ENCODE data around the gene UBALD1.
"Not testable (repeated sequence)": the region's sequence is repeated elsewhere in the genome, so short reads cannot be mapped to it uniquely, and the experiment has no call there.

Gene UBALD1

DNA sequence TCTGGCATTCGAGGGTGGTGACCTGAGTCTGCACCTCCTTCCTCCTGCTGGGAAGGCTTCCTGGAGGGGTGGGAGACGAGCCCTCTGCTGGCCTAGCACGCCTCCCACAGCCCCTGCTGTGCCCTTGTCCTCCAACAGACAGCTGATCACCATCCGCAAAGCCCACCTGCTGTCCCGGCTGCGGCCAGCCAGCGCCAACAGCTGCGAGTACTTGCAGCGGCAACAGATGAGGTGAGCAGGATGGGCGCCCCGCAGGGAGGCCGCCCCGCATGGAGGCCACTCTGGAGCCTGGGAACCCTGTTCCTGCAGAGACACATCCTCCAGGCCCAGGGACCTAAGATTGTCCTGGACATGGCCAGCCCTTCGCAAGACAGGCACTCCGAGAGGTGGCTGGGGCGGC is 21.6 kb downstream of the UBALD1 start:
- no peak for ATAC-seq

DNA sequence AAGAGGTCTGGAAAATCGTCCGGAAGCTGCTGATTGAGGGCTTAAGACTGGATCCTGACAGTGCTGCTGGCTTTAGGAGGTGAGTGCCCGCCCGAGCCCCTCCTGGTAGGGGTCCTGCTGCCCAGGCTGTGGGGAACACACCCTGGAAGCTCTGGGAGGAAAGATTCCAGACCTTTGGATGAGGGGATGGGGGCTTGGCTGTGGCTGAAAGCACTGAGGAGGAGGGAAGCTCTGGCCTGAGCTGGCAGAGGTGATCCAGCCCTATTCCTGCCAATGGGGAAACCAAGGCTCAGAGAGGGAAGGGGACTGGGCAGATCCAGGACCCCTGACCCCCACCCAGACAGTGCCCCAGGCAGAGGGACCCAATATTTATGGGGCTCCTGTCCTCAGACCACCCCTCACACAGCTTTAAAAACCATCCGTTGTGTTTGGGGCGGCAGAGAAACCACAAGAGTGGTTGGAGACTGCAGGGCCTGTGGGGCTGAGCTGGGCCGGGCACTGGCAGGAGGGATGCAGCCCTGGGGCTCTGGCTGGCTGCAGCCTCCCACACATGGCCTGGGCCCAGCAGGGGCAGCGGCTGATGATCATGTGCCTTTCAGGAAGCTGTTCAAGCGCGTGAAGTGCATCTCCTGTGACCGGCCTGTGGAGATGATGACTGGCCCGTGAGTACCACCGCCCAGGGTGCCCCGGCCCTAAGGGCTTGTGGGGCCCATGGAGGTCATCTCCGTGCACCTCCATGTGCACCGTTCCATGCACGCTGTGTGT is 22.8 kb downstream of the UBALD1 start:
- no peak for ATAC-seq

- ATAC-seq = no peak
Observed at GRCh38 chr16:4591191-4591590, 23.5 kb downstream of the UBALD1 start.

GRCh38 chr16:4588961-4589360 is 25.7 kb downstream of the UBALD1 start:
- ATAC-seq = no peak

DNA sequence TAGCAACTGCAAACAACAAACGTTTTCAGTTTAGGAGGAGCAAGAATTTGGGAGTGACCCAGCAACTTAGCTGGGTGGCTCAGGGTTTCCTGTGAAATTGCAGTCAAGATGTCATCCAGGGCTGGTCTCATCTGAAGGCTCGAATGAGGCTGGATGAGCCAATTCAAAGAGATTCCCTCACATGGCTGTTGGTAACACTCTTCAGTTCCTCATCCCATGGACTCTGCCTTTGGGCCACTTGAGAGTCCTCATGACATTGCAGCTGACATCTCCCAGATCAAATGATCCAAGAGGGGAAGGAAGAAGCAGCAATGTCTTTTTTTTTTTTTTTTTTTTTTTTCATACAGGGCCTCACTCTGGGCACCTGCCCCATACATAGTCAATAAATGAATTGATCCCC is 26.3 kb downstream of the UBALD1 start:
- ATAC-seq = no peak

DNA sequence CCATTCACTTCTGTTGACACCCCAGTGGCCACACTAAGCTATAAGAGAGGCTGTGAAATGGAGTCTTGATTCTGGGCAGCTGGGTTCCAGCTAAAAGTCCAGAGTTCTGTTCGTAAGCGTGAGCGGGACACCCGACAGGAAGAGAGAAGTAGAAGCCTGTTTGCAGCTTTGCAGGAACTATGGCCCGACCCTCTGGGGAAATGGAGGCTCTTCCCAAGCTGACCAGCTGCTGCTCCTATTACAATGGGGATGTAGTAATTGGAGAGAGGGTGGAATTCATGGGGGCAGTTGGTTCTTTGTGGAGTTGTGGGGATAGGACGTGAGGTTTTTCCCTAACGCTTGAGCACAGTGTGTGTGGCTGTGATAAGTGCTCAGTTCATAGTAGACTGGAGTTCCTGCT is 28.4 kb downstream of the UBALD1 start:
- no peak for ATAC-seq

GRCh38 chr16:4583906-4584305 is 30.8 kb downstream of the UBALD1 start:
- no peak for ATAC-seq

DNA sequence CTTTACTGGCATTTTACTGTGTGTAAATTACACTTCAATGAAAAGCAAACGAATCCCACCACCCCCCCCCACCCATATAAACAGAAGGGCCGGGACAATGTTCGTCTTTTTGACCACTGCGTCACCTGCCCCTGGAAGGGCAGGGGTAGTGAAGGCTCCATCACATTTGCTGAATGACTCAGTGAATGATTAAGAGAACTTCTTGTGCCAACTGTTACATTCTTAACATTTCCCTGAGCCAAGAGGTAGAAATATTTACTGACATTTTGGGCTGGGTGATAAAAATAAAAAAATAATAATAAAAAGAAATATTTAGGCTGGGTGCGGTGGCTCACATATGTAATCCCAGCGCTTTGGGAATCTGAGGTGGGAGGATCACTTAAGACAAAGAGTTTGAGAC is 34.4 kb downstream of the UBALD1 start:
- no peak for ATAC-seq

- ATAC-seq = no peak
Observed at GRCh38 chr16:4578961-4579530, 35.6 kb downstream of the UBALD1 start.

DNA sequence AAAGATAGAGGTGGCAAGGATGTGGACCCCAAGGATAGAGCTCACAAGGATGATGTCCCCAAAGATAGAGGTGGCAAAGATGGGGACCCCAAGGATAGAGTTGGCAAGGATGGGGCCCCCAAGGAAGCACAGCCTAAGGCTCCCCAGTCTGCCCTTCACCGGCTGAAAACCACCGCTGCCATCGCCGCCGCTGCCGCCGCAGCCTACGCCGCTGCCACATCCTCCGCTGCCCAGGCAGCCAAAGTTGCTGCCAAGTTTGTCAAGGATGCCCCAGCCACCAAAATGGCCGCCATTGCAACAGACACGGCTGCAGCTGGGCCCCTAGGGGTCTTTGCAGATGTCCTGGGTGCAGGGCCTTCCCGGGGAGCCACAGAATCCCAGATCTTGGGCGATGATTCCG is 38.7 kb downstream of the UBALD1 start:
- no peak for ATAC-seq

GRCh38 chr16:4574919-4575705 is 39.6 kb downstream of the UBALD1 start:
- no peak for ATAC-seq

DNA sequence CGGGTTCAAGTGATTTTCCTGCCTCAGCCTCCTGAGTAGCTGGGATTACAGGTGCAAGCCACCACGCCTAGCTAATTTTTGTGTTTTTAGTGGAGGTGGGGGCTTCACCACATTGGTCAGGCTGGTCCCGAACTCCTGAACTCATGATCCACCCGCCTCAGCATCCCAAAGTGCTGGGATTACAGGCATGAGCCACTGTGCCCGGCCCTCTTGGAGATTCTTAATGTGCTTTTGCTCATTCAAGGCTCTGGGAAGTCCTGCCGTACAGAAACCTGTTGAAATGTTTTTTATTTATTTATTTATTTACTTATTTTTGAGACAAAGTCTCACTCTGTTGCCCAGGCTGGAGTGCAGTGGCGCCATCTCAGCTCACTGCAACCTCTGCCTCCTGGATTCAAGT is 40.8 kb downstream of the UBALD1 start:
- ATAC-seq = not testable (repeated sequence)

- ATAC-seq = no peak
Observed at GRCh38 chr16:4572715-4573114, 42.0 kb downstream of the UBALD1 start.

- ATAC-seq = no peak
Observed at GRCh38 chr16:4570688-4571321, 43.9 kb downstream of the UBALD1 start.

DNA sequence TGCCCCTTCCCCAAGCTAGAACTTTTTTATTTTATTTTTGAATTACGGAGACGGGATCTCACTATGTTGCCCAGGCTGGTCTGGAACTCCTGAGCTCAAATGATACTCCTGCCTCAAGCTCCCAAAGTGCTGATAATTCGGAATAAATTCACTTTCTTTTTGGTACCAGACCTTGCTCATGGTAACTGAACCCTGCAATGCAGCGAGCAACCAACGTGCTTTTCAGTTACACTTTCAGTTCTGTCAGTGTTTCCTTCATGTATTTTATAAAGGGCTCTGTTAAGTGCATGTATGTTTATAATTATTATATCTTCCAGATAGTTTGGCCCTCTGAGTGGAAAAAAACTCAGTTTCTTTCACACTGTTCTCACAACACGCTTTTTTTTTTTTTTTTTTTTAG is 44.6 kb downstream of the UBALD1 start:
- ATAC-seq = no peak

DNA sequence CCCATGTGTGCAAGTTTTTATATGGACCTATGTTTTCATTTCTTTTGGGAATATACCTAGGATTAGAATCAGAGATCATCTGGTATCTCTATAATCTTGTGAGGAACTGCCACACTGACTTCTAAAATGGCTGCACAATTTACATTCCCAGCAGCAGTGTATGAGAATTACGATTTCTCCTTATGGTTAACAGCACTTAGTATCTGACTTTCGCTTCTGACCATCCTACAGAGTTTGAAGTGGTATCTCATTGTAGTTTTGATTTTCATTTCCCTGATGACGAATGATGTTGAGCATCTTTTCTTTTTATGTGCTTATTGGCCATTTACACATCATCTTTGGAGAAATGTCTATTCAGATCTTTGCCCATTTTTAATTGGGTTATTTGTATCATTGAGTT is 48.5 kb downstream of the UBALD1 start:
- ATAC-seq = no peak

GRCh38 chr16:4564661-4565267 is 49.9 kb downstream of the UBALD1 start:
- ATAC-seq = no peak

DNA sequence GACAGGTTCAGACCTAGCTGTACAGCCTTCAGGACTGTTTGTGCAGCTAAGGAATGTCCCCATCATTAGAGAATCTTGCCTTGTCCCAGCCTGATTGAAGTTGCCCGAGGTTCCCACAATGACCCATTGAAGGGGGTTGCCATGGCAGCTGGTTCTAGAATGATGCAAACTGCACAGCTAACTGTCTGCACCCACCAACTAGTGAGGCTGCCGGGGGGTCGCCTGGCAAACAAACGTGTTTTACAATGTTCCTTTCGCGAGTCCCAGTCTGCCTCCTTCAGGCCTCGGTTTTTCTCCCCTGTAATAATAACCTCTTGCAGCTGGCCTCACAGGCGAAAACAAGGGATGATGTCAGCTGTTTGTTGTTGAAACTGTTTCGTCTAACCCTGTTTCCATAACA is 53.1 kb downstream of the UBALD1 start:
- no peak for ATAC-seq

Data from activated CD4-positive, CD25-positive, alpha-beta regulatory T cell treated with anti-CD3 and anti-CD28 coated beads, Interleukin-2, amount 50 U/mL, for 24 hours (primary cell).